Epithelial cell of esophagus (primary cell): ENCODE measurements around the gene KCNMB1.

ENCODE experiments used
- DNase-seq: peaks from one replicate; pipeline ENCODE4 v3.0.0; 2010; ENCODE audit warnings: low read depth
- H3K4me3 ChIP-seq: 2 replicates; pipeline ENCODE4 v1.5.1; 2011; ENCODE audit warnings: mild to moderate bottlenecking, low read length, control low read depth
- CTCF ChIP-seq: IDR thresholded peaks from 2 replicates; pipeline ENCODE4 v1.5.1; 2011; ENCODE audit warnings: low read depth, mild to moderate bottlenecking, low read length, control low read depth, inconsistent platforms; ENCODE audit not compliant: insufficient read depth; ENCODE audit errors: missing control alignments

KCNMB1 gene

GRCh38 chr5:170362102-170362501 is 27.1 kb downstream of the KCNMB1 start:
- no peak overlapping the region for H3K4me3 ChIP-seq
- DNase-seq: no peak
- TF ChIP-seq CTCF: no peak

- TF ChIP-seq CTCF: no peak
- H3K4me3 ChIP-seq: no peak overlapping the region
- DNase-seq: no peak
Observed at GRCh38 chr5:170361616-170362015, 27.6 kb downstream of the KCNMB1 start.

- H3K4me3 ChIP-seq: no peak overlapping the region
- DNase-seq: no peak
- TF ChIP-seq CTCF: no peak
Observed at GRCh38 chr5:170361116-170361515, 28.1 kb downstream of the KCNMB1 start.

- DNase-seq: no peak
- no peak for TF ChIP-seq CTCF
- H3K4me3 ChIP-seq: no peak overlapping the region
Observed at GRCh38 chr5:170360709-170361108, 28.5 kb downstream of the KCNMB1 start.

- H3K4me3 ChIP-seq: no peak overlapping the region
- TF ChIP-seq CTCF: no peak
- DNase-seq: no peak
Observed at GRCh38 chr5:170357955-170358444, 31.2 kb downstream of the KCNMB1 start.

GRCh38 chr5:170355601-170356098 is 33.5 kb downstream of the KCNMB1 start:
- no peak for DNase-seq
- no peak overlapping the region for H3K4me3 ChIP-seq
- TF ChIP-seq CTCF: no peak

- no peak for DNase-seq
- no peak overlapping the region for H3K4me3 ChIP-seq
- TF ChIP-seq CTCF: no peak
Observed at GRCh38 chr5:170353961-170354360, 35.2 kb downstream of the KCNMB1 start.
